GM06990 (cell line): ENCODE measurements around the gene RFC4.
"Not testable (repeated sequence)": the region's sequence is repeated elsewhere in the genome, so short reads cannot be mapped to it uniquely, and the experiment has no call there.

ENCODE experiments used
- DNase-seq: peaks from one replicate; pipeline ENCODE4 v3.0.0-alpha.2; 2011; ENCODE audit not compliant: insufficient read length; ENCODE audit errors: extremely low read depth
- H3K27me3 ChIP-seq: replicated peaks from 2 replicates; pipeline ENCODE4 v1.6.0; 2011; ENCODE audit warnings: low read length; ENCODE audit not compliant: control insufficient read depth, insufficient read depth
- H3K36me3 ChIP-seq: 2 replicates; pipeline ENCODE4 v1.5.1; 2011; ENCODE audit warnings: low read length; ENCODE audit not compliant: control insufficient read depth, insufficient read depth
- H3K4me3 ChIP-seq: replicated peaks from 2 replicates; pipeline ENCODE4 v1.5.1; 2011; ENCODE audit warnings: low read depth, mild to moderate bottlenecking, control low read depth, low read length
- CTCF ChIP-seq: IDR thresholded peaks from 2 replicates; pipeline ENCODE4 v1.5.1; 2011; ENCODE audit warnings: low read length, control low read depth, mild to moderate bottlenecking, inconsistent platforms; ENCODE audit not compliant: insufficient read depth, poor library complexity, severe bottlenecking

The RFC4 gene

DNA sequence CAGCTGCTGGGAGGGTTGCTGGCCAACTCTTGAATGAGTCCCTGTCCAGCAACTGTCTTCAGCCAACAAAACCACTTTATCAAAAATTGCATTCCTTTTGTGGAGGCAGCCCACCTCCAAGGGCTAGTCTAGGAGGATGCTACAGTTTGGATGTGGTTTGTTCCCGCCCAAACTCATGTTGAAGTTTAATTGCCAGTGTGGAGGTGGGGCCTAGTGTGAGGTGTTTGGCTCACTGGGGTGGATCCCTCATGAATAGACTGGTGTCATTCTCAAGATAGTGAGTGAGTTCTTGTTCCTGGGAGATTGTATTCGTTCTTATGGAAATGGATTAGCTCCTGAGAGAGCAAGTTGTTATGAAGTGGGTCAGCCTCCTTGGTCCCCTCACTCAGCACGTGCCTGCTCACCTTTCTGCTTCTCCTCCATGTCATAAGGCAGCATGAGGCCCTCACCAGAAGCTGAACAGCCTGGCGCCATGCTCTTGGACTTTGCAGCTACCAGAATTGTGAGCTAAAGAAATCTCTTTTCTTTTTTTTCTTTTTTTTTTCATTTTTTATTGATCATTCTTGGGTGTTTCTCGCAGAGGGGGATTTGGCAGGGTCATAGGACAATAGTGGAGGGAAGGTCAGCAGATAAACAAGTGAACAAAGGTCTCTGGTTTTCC, 4.2 kb upstream of the RFC4 start:
- Histone ChIP-seq H3K27me3 (peaks cover 2% of the 10 kb centered on the region; the same call in 1 of the 2 replicates), H3K4me3 (no peak overlapping the region), H3K36me3 (no peaks in the 10 kb centered on the region)
- TF ChIP-seq CTCF, result no peak
- DNase-seq, result no peak

DNA sequence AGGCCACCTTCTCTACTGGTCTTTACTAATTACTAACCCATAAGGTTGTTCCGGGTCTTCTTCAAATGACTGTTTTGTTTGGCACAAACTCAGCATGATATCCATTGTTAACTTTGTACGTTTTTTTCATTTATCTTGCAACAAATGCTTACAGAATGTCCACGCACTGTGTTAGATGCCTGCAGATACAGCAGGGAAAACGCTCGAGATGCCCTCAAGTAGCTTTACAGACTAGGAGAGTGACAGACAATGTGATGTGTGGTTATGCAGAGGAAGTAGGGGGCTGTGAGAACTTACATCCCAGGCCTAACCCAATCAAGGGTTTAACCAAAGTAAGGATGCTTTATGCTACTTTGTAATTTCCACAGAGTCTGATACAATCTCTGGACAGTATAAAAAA, 949 bp upstream of the RFC4 start:
- Histone ChIP-seq H3K27me3 (no peaks in the 10 kb centered on the region), H3K36me3 (no peaks in the 10 kb centered on the region; the same call in 1 of the 2 replicates), H3K4me3 (peak overlapping the region; percentile 92)
- DNase-seq, result no peak
- no peak for TF ChIP-seq CTCF

DNA sequence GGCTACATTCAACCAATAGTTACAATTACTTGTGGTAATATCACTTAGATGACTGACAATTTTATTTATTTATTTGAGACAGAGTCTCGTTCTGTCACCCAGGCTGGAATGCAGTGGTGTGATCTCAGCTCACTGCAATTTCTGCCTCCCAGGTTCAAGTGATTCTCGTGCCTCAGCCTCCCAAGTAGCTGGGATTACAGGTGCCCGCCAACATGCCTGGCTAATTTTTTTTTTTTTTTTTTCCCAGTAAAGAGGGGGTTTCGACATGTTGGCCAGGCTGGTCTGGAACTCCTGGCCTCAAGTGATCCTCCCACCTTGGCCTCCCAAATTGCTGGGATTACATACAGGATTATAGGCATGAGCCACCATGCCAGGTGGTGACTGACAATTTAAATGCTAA, 2.8 kb downstream of the RFC4 start:
- not testable (repeated sequence) for DNase-seq, H3K27me3 ChIP-seq, H3K4me3 ChIP-seq, H3K36me3 ChIP-seq

GRCh38 chr3:186802701-186803100, 3.6 kb downstream of the RFC4 start:
- no peak for DNase-seq
- no peaks in the 10 kb centered on the region for H3K27me3 ChIP-seq
- H3K36me3 ChIP-seq, result no peaks in the 10 kb centered on the region; the same call in 1 of the 2 replicates
- no peak overlapping the region for H3K4me3 ChIP-seq
- TF ChIP-seq CTCF, result no peak

DNA sequence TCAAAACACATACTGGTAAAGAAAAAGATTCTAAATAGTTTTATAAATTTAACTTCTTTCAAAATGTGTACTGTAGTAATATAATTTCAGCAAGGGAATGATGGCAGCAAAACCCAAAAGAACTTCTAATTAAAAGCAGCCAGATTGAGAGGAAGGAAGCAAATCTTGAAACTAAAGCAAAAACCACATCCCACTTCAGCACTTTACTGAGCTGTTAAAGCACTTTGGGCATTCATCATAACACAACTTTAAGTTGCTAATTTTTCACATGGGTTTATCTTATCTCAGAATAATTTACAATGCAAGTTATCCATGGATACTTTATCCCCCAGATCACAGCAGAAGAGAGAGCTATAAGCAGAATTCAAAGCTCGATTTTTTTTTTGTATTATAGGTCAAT, 6.0 kb downstream of the RFC4 start:
- Histone ChIP-seq H3K27me3 (no peaks in the 10 kb centered on the region), H3K4me3 (no peak overlapping the region), H3K36me3 (peaks cover 1% of the 10 kb centered on the region; the same call in 1 of the 2 replicates)
- no peak for TF ChIP-seq CTCF
- no peak for DNase-seq

- peaks cover 1% of the 10 kb centered on the region; the same call in 1 of the 2 replicates for H3K36me3 ChIP-seq
- no peak for DNase-seq
- TF ChIP-seq CTCF, result no peak
- no peak overlapping the region for H3K4me3 ChIP-seq
- H3K27me3 ChIP-seq, result no peaks in the 10 kb centered on the region
Observed at GRCh38 chr3:186798239-186798874, 7.9 kb downstream of the RFC4 start.
